Neural progenitor cell (in vitro differentiated cells): ENCODE data around the gene G3BP2. TPM values are rescaled to one million over a fixed set of nuclear protein-coding genes. Genes with fewer than 3 reads are reported as not detected.

Experiments
- DNase-seq: peaks from one replicate; pipeline ENCODE4 v3.0.0-alpha.2; 2016; ENCODE audit warnings: low spot score
- H2AFZ ChIP-seq: fragments of 200-600 bp; sonication (generic); replicated peaks from 2 replicates; pipeline ENCODE4 v1.6.1; 2016; ENCODE audit warnings: antibody characterized with exemption
- H3F3A ChIP-seq: fragments of 200-600 bp; sonication (generic); 2 replicates; pipeline ENCODE4 v1.6.1; 2016; ENCODE audit warnings: antibody characterized with exemption, low read depth
- H3K27ac ChIP-seq: fragments of 200-600 bp; sonication (generic); 2 replicates; pipeline ENCODE4 v1.5.1; 2016; ENCODE audit warnings: mild to moderate bottlenecking
- H3K27me3 ChIP-seq: fragments of 200-600 bp; sonication (generic); 2 replicates; pipeline ENCODE4 v1.6.1; 2016; ENCODE audit warnings: mild to moderate bottlenecking, moderate library complexity
- H3K36me3 ChIP-seq: fragments of 200-600 bp; sonication (generic); 2 replicates; pipeline ENCODE4 v1.5.1; 2016
- H3K4me1 ChIP-seq: fragments of 200-600 bp; sonication (generic); 2 replicates; pipeline ENCODE4 v1.6.1; 2016; ENCODE audit warnings: mixed run types
- H3K4me2 ChIP-seq: fragments of 200-600 bp; sonication (generic); 2 replicates; pipeline ENCODE4 v1.6.1; 2016
- H3K4me3 ChIP-seq: fragments of 200-600 bp; sonication (generic); 2 replicates; pipeline ENCODE4 v1.5.1; 2016
- H3K79me2 ChIP-seq: fragments of 200-600 bp; sonication (generic); 2 replicates; pipeline ENCODE4 v1.6.1; 2016; ENCODE audit warnings: low read depth
- H3K9ac ChIP-seq: fragments of 200-600 bp; sonication (generic); 2 replicates; pipeline ENCODE4 v1.6.1; 2016
- H3K9me3 ChIP-seq: fragments of 200-600 bp; sonication (generic); 2 replicates; pipeline ENCODE4 v1.5.1; 2016; ENCODE audit warnings: low read depth
- H4K20me1 ChIP-seq: fragments of 200-600 bp; sonication (generic); 2 replicates; pipeline ENCODE4 v1.6.1; 2016; ENCODE audit warnings: low read depth
- H3K27ac Mint-ChIP-seq: 3 replicates; pipeline ENCODE4 v1.8.0; 2021; ENCODE audit warnings: mixed read lengths
- H3K27me3 Mint-ChIP-seq: 2 replicates; pipeline ENCODE4 v1.8.0; 2022; ENCODE audit warnings: low read depth, mild to moderate bottlenecking, inconsistent platforms, moderate library complexity, mixed read lengths; ENCODE audit not compliant: insufficient read depth
- H3K36me3 Mint-ChIP-seq: 3 replicates; pipeline ENCODE4 v1.8.0; 2021; ENCODE audit warnings: mixed read lengths
- H3K4me1 Mint-ChIP-seq: 3 replicates; pipeline ENCODE4 v1.8.0; 2021; ENCODE audit warnings: mixed read lengths
- H3K4me3 Mint-ChIP-seq: 3 replicates; pipeline ENCODE4 v1.8.0; 2021; ENCODE audit warnings: mild to moderate bottlenecking, moderate library complexity, mixed read lengths
- H3K9me3 Mint-ChIP-seq: 3 replicates; pipeline ENCODE4 v1.8.0; 2020; ENCODE audit warnings: mixed read lengths
- CTCF ChIP-seq: fragments of 200-600 bp; sonication (generic); IDR thresholded peaks from 2 replicates; pipeline ENCODE4 v1.5.1; 2017; ENCODE audit warnings: antibody characterized with exemption, mild to moderate bottlenecking
- EZH2 ChIP-seq: fragments of 200-600 bp; sonication (generic); IDR thresholded peaks from 2 replicates; pipeline ENCODE4 v1.6.1; 2017; ENCODE audit warnings: antibody characterized with exemption, mild to moderate bottlenecking, moderate library complexity
- EZH2phosphoT487 ChIP-seq: fragments of 200-600 bp; sonication (generic); IDR thresholded peaks from 2 replicates; pipeline ENCODE4 v1.6.1; 2017; ENCODE audit warnings: antibody characterized with exemption
- total RNA-seq: library from RNA; depleted of rRNA; stranded (reverse); fragments of >200 nt; gene quantifications from 2 replicates; pipeline ENCODE4 v1.2.3, GENCODE V29; 2015; ENCODE audit warnings: low replicate concordance

Gene G3BP2
- total RNA-seq, 1 donor from 2014 or later, result 241 TPM

DNA sequence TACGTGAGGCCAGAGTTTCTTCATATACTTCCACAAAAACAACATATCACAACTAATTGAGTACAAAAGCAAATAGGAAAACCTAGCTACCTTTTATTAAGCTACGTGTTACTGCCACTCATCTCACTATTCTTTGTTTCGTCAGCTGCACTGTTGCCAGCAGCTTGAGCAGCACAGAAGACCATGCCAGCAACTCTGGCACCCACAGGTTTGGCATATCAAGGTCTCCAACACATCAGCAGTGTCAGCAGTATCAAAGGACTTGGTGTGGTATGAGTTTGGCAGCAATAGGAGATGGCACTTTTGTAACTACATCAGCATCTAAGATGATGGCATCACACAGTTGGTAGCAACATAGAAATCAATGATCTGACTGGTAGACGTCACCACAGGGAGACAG is 73.6 kb downstream of the G3BP2 start:
- H3K9ac ChIP-seq, result no peak overlapping the region
- Mint-ChIP-seq H3K4me1 (no peaks in the 10 kb centered on the region), H3K27me3 (no peaks in the 10 kb centered on the region), H3K4me3 (no peak overlapping the region), H3K9me3 (no peaks in the 10 kb centered on the region), H3K27ac (no peak overlapping the region), H3K36me3 (no peaks in the 10 kb centered on the region)
- no peaks in the 10 kb centered on the region for H3K36me3 ChIP-seq
- H4K20me1 ChIP-seq, result no peaks in the 10 kb centered on the region
- H3K4me3 ChIP-seq, result no peak overlapping the region
- no peaks in the 10 kb centered on the region for H3K27me3 ChIP-seq
- no peaks in the 10 kb centered on the region for H3K9me3 ChIP-seq
- no peak for DNase-seq
- no peak overlapping the region for H2AFZ ChIP-seq
- no peaks in the 10 kb centered on the region for H3K4me1 ChIP-seq
- no peaks in the 10 kb centered on the region for H3F3A ChIP-seq
- H3K27ac ChIP-seq, result no peak overlapping the region
- TF ChIP-seq EZH2 (no peak), CTCF (no peak)
- no peaks in the 10 kb centered on the region for H3K79me2 ChIP-seq
- H3K4me2 ChIP-seq, result no peak overlapping the region

DNA sequence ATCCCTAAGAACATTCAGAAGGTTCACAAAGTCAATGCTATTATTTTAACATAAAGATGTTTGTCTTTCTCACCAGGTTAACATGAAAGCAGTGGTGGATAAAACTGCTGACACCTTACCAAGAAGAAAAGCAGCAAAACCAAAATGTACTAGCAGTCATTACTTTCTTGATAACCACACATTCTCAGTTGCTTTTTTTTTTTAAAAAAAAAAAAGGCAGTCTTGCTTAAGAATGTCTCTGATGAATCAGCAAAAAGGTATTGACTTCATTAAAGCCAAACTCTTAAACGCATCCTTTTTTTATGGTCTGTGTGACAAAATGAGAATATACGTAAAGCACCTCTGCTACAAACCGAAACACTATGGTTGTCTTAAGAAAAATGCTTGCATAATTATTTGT is 74.8 kb downstream of the G3BP2 start:
- Histone ChIP-seq H3K79me2 (no peaks in the 10 kb centered on the region), H3K4me1 (no peaks in the 10 kb centered on the region), H3K4me3 (no peak overlapping the region), H3K27ac (no peak overlapping the region), H3K27me3 (no peaks in the 10 kb centered on the region), H4K20me1 (no peaks in the 10 kb centered on the region), H2AFZ (no peak overlapping the region), H3K36me3 (no peaks in the 10 kb centered on the region), H3K9ac (no peak overlapping the region), H3F3A (no peaks in the 10 kb centered on the region), H3K4me2 (no peak overlapping the region), H3K9me3 (no peaks in the 10 kb centered on the region)
- Mint-ChIP-seq H3K9me3 (no peaks in the 10 kb centered on the region), H3K4me3 (no peak overlapping the region), H3K27me3 (no peaks in the 10 kb centered on the region), H3K4me1 (no peaks in the 10 kb centered on the region), H3K27ac (no peak overlapping the region), H3K36me3 (no peaks in the 10 kb centered on the region)
- no peak for DNase-seq
- no peak for TF ChIP-seq EZH2
- TF ChIP-seq EZH2phosphoT487, result no peak
- no peak for TF ChIP-seq CTCF

DNA sequence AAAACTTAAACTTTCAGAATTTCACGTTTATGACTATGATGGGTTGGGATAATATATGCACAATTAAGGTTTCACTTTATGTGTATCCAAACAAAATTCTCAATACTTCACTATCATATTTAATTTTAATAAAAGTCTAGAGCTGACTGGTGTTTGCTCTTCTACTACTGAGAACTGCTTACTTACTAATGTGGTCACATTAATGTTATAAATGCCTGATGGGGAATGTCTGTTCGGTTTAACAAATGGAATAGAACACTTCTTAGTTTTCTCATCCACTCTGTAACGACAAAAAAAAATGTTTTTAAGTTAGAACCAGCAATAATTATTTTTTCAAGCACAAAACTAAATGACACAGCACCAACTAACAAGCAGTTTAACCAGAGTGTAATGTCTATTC is 77.2 kb downstream of the G3BP2 start:
- Mint-ChIP-seq H3K27ac (no peak overlapping the region), H3K4me3 (no peak overlapping the region)

More for the DNA sequence above, 77.2 kb downstream of the G3BP2 start:
- no peaks in the 10 kb centered on the region for H3K79me2 ChIP-seq
- no peaks in the 10 kb centered on the region for H3K27me3 ChIP-seq
- H3K27ac ChIP-seq, result no peak overlapping the region
- H3K9me3 Mint-ChIP-seq, result no peaks in the 10 kb centered on the region
- H3K36me3 Mint-ChIP-seq, result no peaks in the 10 kb centered on the region
- H4K20me1 ChIP-seq, result no peaks in the 10 kb centered on the region
- no peak for TF ChIP-seq EZH2phosphoT487
- no peak for TF ChIP-seq EZH2
- TF ChIP-seq CTCF, result no peak
- no peaks in the 10 kb centered on the region for H3F3A ChIP-seq
- no peak overlapping the region for H3K9ac ChIP-seq
- H3K36me3 ChIP-seq, result no peaks in the 10 kb centered on the region
- no peaks in the 10 kb centered on the region for H3K4me1 ChIP-seq
- no peak for DNase-seq
- no peak overlapping the region for H3K4me2 ChIP-seq
- H3K4me1 Mint-ChIP-seq, result no peaks in the 10 kb centered on the region
- no peak overlapping the region for H3K4me3 ChIP-seq
- H3K27me3 Mint-ChIP-seq, result no peaks in the 10 kb centered on the region
- H3K9me3 ChIP-seq, result no peaks in the 10 kb centered on the region
- no peak overlapping the region for H2AFZ ChIP-seq
